ENCODE data around the gene RIOK2. TPM values are rescaled to one million over a fixed set of nuclear protein-coding genes. Genes with fewer than 3 reads are reported as not detected.

The RIOK2 gene
- total RNA-seq, 1 donor from 2014 or later, result 3.7 TPM

GRCh38 chr5:97224112-97224750 lies 41.2 kb upstream of the RIOK2 start:
- Histone ChIP-seq H3K27ac (no peak overlapping the region), H3K9me3 (no peaks in the 10 kb centered on the region), H3K36me3 (no peaks in the 10 kb centered on the region), H3K27me3 (no peaks in the 10 kb centered on the region), H3K4me3 (no peak overlapping the region), H3K4me1 (peaks cover 0 to 2% of the 10 kb centered on the region in 2 donors)
- DNase-seq (ENCODE audit: low spot score in 2 of 2), result no peak
- no peak for TF ChIP-seq CTCF (IDR thresholded peaks at IDR 0.05)
- intact Hi-C loops (cut with DNase I), result no loop called here

- TF ChIP-seq CTCF (IDR thresholded peaks at IDR 0.05), result no peak
- DNase-seq (ENCODE audit: low spot score in 2 of 2), result no peak
- intact Hi-C loops (cut with DNase I), result no loop called here
- no peaks in the 10 kb centered on the region for H3K9me3 ChIP-seq
- H3K27me3 ChIP-seq, result no peaks in the 10 kb centered on the region
- H3K4me3 ChIP-seq, result no peak overlapping the region
- H3K36me3 ChIP-seq, result no peaks in the 10 kb centered on the region
- peaks cover 0 to 2% of the 10 kb centered on the region in 2 donors for H3K4me1 ChIP-seq
- no peak overlapping the region for H3K27ac ChIP-seq
Measured at GRCh38 chr5:97223596-97223995, 40.5 kb upstream of the RIOK2 start.

GRCh38 chr5:97209343-97209742 lies 26.3 kb upstream of the RIOK2 start:
- Histone ChIP-seq H3K9me3 (peaks cover 0 to 14% of the 10 kb centered on the region in 2 donors), H3K4me3 (no peak overlapping the region), H3K27ac (no peak overlapping the region), H3K4me1 (no peaks in the 10 kb centered on the region), H3K27me3 (no peaks in the 10 kb centered on the region), H3K36me3 (no peaks in the 10 kb centered on the region)
- intact Hi-C loops (cut with DNase I), result no loop called here
- no peak for TF ChIP-seq CTCF (IDR thresholded peaks at IDR 0.05)
- no peak for DNase-seq (ENCODE audit: low spot score in 2 of 2)

- Histone ChIP-seq H3K4me1 (no peaks in the 10 kb centered on the region), H3K36me3 (no peaks in the 10 kb centered on the region), H3K27ac (no peak overlapping the region), H3K27me3 (no peaks in the 10 kb centered on the region), H3K4me3 (no peak overlapping the region), H3K9me3 (peaks cover 0 to 8% of the 10 kb centered on the region in 2 donors)
- no peak for DNase-seq (ENCODE audit: low spot score in 2 of 2)
- no peak for TF ChIP-seq CTCF (IDR thresholded peaks at IDR 0.05)
- intact Hi-C loops (cut with DNase I), result no loop called here
Measured at GRCh38 chr5:97208714-97209113, 25.7 kb upstream of the RIOK2 start.

- intact Hi-C loops (cut with DNase I), result no loop called here
- no peak for TF ChIP-seq CTCF (IDR thresholded peaks at IDR 0.05)
- no peaks in the 10 kb centered on the region for H3K27me3 ChIP-seq
- H3K4me3 ChIP-seq, result no peak overlapping the region
- no peaks in the 10 kb centered on the region for H3K4me1 ChIP-seq
- peaks cover 0 to 3% of the 10 kb centered on the region in 2 donors for H3K9me3 ChIP-seq
- no peaks in the 10 kb centered on the region for H3K36me3 ChIP-seq
- DNase-seq (ENCODE audit: low spot score in 2 of 2), result no peak
- no peak overlapping the region for H3K27ac ChIP-seq
Measured at GRCh38 chr5:97208184-97208713, 25.2 kb upstream of the RIOK2 start.
